Stomach (tissue), 4 donors: ENCODE measurements around the gene SLC52A1.
"Not testable (repeated sequence)": the region's sequence is repeated elsewhere in the genome, so short reads cannot be mapped to it uniquely, and the experiment has no call there.

Experiments
- EP300 ChIP-seq: sonication (generic); formaldehyde crosslinking; IDR thresholded peaks from one replicate; pipeline ENCODE4 v1.6.1; 2017; ENCODE audit warnings: antibody characterized with exemption
- POLR2A ChIP-seq, 4 donors: fragments of 450-650 bp; IDR thresholded peaks; one replicate each; pipeline ENCODE4 v1.6.1; 2016; ENCODE audit warnings: antibody characterized with exemption in 4 of 4, control low read depth in 2 of 4, mild to moderate bottlenecking in 1 of 4, moderate library complexity in 1 of 4
- POLR2AphosphoS5 ChIP-seq, 3 donors: sonication (generic); formaldehyde crosslinking; IDR thresholded peaks; one replicate each; pipeline ENCODE4 v1.6.1; 2016; ENCODE audit warnings: antibody characterized with exemption in 3 of 3
- TF ChIP-seq, protein P1 (sequence below), 7 experiments: fragments of 450-650 bp in 4 of 7; fragments of 200-600 bp in 3 of 7; sonication (generic) in 3 of 7; IDR thresholded peaks; one replicate each; pipeline ENCODE4 v1.5.1; 2016 to 2019; ENCODE audit warnings: antibody characterized with exemption in 7 of 7, control low read depth in 2 of 7, mild to moderate bottlenecking in 1 of 7

DNA sequence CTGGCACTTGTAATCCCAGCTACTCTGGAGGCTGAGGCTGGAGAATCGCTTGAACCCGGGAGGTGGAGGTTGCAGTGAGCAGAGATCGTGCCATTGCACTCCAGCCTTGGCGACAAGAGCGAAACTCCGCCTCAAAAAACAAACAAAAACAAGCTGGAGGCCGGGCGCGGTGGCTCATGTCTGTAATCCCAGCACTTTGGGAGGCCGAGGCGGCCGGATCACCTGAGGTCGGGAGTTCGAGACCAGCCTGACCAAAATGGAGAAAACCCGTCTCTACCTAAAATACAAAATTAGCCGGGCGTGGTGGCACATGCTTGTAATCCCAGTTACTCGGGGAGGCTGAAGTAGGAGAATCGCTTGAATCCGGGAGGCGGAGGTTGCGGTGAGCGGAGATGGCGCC, 42.0 kb upstream of the SLC52A1 start:
- not testable (repeated sequence) for TF ChIP-seq POLR2A (IDR thresholded peaks at IDR 0.05); EP300; POLR2AphosphoS5 (IDR thresholded peaks at IDR 0.05)
- TF ChIP-seq, protein P1, sequence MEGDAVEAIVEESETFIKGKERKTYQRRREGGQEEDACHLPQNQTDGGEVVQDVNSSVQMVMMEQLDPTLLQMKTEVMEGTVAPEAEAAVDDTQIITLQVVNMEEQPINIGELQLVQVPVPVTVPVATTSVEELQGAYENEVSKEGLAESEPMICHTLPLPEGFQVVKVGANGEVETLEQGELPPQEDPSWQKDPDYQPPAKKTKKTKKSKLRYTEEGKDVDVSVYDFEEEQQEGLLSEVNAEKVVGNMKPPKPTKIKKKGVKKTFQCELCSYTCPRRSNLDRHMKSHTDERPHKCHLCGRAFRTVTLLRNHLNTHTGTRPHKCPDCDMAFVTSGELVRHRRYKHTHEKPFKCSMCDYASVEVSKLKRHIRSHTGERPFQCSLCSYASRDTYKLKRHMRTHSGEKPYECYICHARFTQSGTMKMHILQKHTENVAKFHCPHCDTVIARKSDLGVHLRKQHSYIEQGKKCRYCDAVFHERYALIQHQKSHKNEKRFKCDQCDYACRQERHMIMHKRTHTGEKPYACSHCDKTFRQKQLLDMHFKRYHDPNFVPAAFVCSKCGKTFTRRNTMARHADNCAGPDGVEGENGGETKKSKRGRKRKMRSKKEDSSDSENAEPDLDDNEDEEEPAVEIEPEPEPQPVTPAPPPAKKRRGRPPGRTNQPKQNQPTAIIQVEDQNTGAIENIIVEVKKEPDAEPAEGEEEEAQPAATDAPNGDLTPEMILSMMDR (IDR thresholded peaks at IDR 0.05): not testable (repeated sequence)
